HepG2 (cell line): ENCODE data around the gene MRPS18C. TPM values are rescaled to one million over a fixed set of nuclear protein-coding genes. Genes with fewer than 3 reads are reported as not detected.

Experiments used
- HNF4G ChIP-seq, 2 experiments: sonication (generic) in 1 of 2; formaldehyde crosslinking in 1 of 2; IDR thresholded peaks; 2 replicates each; pipeline versions ENCODE4 v1.4.0 to v1.6.1; 2011 to 2020; ENCODE audit warnings: borderline replicate concordance in 2 of 2, low read depth in 2 of 2, mild to moderate bottlenecking in 2 of 2, low read length in 1 of 2, missing genetic modification reagents in 1 of 2, moderate library complexity in 1 of 2
- polyA plus RNA-seq, 8 experiments: library from polyadenylated mRNA; depleted of rRNA in 3 of 8; stranded (reverse) in 7 of 8; unstranded in 1 of 8; fragments of >200 nt; fragmentation: Illumina TruSeq in 4 of 8; extraction: Trizol in 4 of 8; gene quantifications; 2 replicates each; pipeline versions ENCODE4 v1.2.1 to v1.2.3, GENCODE V29; 2011 to 2016; ENCODE audit warnings: low read depth in 4 of 8, missing spikeins in 1 of 8, mixed read lengths in 1 of 8; ENCODE audit not compliant: insufficient read depth in 1 of 8
- total RNA-seq, 5 experiments: library from RNA; depleted of rRNA; stranded (reverse); fragments of >200 nt; fragmentation: Illumina TruSeq; extraction: Trizol; gene quantifications; 2 replicates each; pipeline ENCODE4 v1.2.3, GENCODE V29; 2016; ENCODE audit warnings: low read depth in 1 of 5
- TF ChIP-seq, protein P1 (sequence below): sonication (generic); formaldehyde crosslinking; IDR thresholded peaks from 2 replicates; pipeline ENCODE4 v1.4.0; 2020; ENCODE audit warnings: missing genetic modification reagents, borderline replicate concordance
- TF ChIP-seq, protein P2 (sequence below): sonication (generic); formaldehyde crosslinking; IDR thresholded peaks from 2 replicates; pipeline ENCODE4 v1.8.1; 2023; ENCODE audit warnings: mild to moderate bottlenecking, missing genetic modification reagents
- TF ChIP-seq, protein P3 (sequence below): sonication (generic); formaldehyde crosslinking; IDR thresholded peaks from 2 replicates; pipeline ENCODE4 v1.8.1; 2023; ENCODE audit warnings: missing genetic modification reagents, inconsistent platforms, borderline replicate concordance

MRPS18C gene
- total and polyA plus RNA-seq, 2 of the 13 experiments (the other 11 are each of a cell fraction or from before 2014, with no cell fraction given), result 45.4 to 124 TPM

DNA sequence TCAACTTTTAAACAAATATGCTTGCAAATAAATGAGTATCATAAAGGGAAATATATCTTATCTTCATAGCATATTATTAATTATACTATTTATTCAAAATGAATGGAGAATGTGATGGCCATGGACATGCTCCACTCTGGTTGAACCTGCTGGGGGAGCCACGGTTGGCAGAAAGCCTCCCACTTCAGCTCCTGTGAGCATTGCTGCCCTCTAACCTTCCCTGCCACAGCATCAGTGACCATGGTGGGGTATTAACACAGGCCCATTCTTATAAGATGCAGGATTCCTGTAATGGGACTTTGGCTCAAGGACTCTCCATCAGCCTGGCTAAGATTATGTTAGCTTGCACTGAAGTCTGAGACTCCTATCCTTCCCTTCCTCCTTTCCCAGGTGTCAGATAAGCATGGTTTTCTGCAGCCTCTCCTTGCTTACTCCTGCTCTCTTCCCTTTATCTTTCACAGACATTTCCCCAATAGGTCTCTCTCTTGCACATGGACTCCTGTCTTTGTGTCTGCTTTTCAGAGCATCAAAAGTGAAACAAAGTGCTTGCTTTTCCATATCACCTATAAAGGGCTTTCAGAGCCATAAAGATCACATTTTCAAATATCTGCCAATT lies 34.0 kb downstream of the MRPS18C start (continued):
- TF ChIP-seq, protein P1, sequence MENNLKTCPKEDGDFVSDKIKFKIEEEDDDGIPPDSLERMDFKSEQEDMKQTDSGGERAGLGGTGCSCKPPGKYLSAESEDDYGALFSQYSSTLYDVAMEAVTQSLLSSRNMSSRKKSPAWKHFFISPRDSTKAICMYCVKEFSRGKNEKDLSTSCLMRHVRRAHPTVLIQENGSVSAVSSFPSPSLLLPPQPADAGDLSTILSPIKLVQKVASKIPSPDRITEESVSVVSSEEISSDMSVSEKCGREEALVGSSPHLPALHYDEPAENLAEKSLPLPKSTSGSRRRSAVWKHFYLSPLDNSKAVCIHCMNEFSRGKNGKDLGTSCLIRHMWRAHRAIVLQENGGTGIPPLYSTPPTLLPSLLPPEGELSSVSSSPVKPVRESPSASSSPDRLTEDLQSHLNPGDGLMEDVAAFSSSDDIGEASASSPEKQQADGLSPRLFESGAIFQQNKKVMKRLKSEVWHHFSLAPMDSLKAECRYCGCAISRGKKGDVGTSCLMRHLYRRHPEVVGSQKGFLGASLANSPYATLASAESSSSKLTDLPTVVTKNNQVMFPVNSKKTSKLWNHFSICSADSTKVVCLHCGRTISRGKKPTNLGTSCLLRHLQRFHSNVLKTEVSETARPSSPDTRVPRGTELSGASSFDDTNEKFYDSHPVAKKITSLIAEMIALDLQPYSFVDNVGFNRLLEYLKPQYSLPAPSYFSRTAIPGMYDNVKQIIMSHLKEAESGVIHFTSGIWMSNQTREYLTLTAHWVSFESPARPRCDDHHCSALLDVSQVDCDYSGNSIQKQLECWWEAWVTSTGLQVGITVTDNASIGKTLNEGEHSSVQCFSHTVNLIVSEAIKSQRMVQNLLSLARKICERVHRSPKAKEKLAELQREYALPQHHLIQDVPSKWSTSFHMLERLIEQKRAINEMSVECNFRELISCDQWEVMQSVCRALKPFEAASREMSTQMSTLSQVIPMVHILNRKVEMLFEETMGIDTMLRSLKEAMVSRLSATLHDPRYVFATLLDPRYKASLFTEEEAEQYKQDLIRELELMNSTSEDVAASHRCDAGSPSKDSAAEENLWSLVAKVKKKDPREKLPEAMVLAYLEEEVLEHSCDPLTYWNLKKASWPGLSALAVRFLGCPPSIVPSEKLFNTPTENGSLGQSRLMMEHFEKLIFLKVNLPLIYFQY (CRISPR knock-in tag), result no peak
- TF ChIP-seq, protein P2, sequence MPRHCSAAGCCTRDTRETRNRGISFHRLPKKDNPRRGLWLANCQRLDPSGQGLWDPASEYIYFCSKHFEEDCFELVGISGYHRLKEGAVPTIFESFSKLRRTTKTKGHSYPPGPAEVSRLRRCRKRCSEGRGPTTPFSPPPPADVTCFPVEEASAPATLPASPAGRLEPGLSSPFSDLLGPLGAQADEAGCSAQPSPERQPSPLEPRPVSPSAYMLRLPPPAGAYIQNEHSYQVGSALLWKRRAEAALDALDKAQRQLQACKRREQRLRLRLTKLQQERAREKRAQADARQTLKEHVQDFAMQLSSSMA (CRISPR knock-in tag), result no peak
- TF ChIP-seq, protein P3, sequence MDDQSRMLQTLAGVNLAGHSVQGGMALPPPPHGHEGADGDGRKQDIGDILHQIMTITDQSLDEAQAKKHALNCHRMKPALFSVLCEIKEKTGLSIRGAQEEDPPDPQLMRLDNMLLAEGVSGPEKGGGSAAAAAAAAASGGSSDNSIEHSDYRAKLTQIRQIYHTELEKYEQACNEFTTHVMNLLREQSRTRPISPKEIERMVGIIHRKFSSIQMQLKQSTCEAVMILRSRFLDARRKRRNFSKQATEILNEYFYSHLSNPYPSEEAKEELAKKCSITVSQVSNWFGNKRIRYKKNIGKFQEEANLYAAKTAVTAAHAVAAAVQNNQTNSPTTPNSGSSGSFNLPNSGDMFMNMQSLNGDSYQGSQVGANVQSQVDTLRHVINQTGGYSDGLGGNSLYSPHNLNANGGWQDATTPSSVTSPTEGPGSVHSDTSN, result no peak
- TF ChIP-seq HNF4G (IDR thresholded peaks at IDR 0.05; ENCODE audit: borderline replicate concordance, low read depth, low read length) (no peak), HNF4G (CRISPR knock-in tag; IDR thresholded peaks at IDR 0.05; ENCODE audit: borderline replicate concordance, low read depth) (no peak)
